DLD1 (cell line): Measurements from ENCODE around the gene WRAP53.

ENCODE experiments used
- in situ Hi-C: cut with HindIII; loops from 2 replicates; pipeline ENCODE4 v1.10.0; 2017; ENCODE audit warnings: low sequenced_read_pairs

Gene WRAP53

GRCh38 chr17:7740481-7741001, 52.3 kb downstream of the WRAP53 start:
- in situ Hi-C loops, result no loop called here

GRCh38 chr17:7742729-7743128, 54.5 kb downstream of the WRAP53 start:
- in situ Hi-C loops, result no loop called here

GRCh38 chr17:7744416-7744815, 56.1 kb downstream of the WRAP53 start:
- in situ Hi-C loops, result no loop called here

- in situ Hi-C loops, result no loop called here
Measured at GRCh38 chr17:7745748-7746470, 57.6 kb downstream of the WRAP53 start.

- in situ Hi-C loops, result no loop called here
Measured at GRCh38 chr17:7747635-7748071, 59.4 kb downstream of the WRAP53 start.

GRCh38 chr17:7748076-7748775, 59.9 kb downstream of the WRAP53 start:
- in situ Hi-C loops, result no loop called here

GRCh38 chr17:7750321-7750821, 62.1 kb downstream of the WRAP53 start:
- in situ Hi-C loops, result no loop called here
